Neuronal stem cell (in vitro differentiated cells): ENCODE data around the gene NFATC2.

Experiments used
- DNase-seq: peaks from one replicate; pipeline ENCODE4 v3.0.0-alpha.2; 2013; ENCODE audit warnings: low spot score
- H2AFZ ChIP-seq: one replicate; pipeline ENCODE4 v1.6.1; 2013; ENCODE audit warnings: mild to moderate bottlenecking, low read length, inconsistent platforms
- H2AK5ac ChIP-seq: 2 replicates; pipeline ENCODE4 v1.6.1; 2013; ENCODE audit warnings: low read depth, mild to moderate bottlenecking, inconsistent platforms, low read length, moderate library complexity, mixed read lengths
- H2BK120ac ChIP-seq: 2 replicates; pipeline ENCODE4 v1.6.1; 2013; ENCODE audit warnings: low read depth, mild to moderate bottlenecking, inconsistent platforms, low read length, moderate library complexity, mixed read lengths
- H2BK12ac ChIP-seq: one replicate; pipeline ENCODE4 v1.6.1; 2013; ENCODE audit warnings: low read length, inconsistent platforms
- H2BK15ac ChIP-seq: 2 replicates; pipeline ENCODE4 v1.6.1; 2013; ENCODE audit warnings: mild to moderate bottlenecking, low read length, inconsistent platforms, mixed read lengths
- H2BK5ac ChIP-seq: one replicate; pipeline ENCODE4 v1.6.1; 2013; ENCODE audit warnings: inconsistent platforms, mild to moderate bottlenecking, low read length, moderate library complexity
- H3K14ac ChIP-seq: one replicate; pipeline ENCODE4 v1.6.1; 2013; ENCODE audit warnings: low read length, inconsistent platforms
- H3K18ac ChIP-seq: 2 replicates; pipeline ENCODE4 v1.6.1; 2013; ENCODE audit warnings: low read length, inconsistent platforms
- H3K23ac ChIP-seq: 2 replicates; pipeline ENCODE4 v1.6.1; 2013; ENCODE audit warnings: low read depth, mild to moderate bottlenecking, mixed read lengths, low read length, inconsistent platforms; ENCODE audit not compliant: poor library complexity
- H3K27ac ChIP-seq: replicated peaks from 3 replicates; pipeline ENCODE4 v1.5.1; 2013; ENCODE audit warnings: low read length, inconsistent platforms
- H3K27me3 ChIP-seq, 3 experiments: 2 replicates each; pipeline ENCODE4 v1.6.1; 2013; ENCODE audit warnings: low read length in 3 of 3, mild to moderate bottlenecking in 2 of 3, inconsistent platforms in 1 of 3, low read depth in 1 of 3, mixed read lengths in 1 of 3, moderate library complexity in 1 of 3; ENCODE audit not compliant: control insufficient read depth in 3 of 3, insufficient read depth in 3 of 3
- H3K36me3 ChIP-seq, 2 donors: replicated peaks in 1 of 2; 2 replicates each; pipeline ENCODE4 v1.6.1; 2013; ENCODE audit warnings: low read length in 2 of 2; ENCODE audit not compliant: control insufficient read depth in 2 of 2, insufficient read depth in 2 of 2
- H3K4ac ChIP-seq: 2 replicates; pipeline ENCODE4 v1.6.1; 2013; ENCODE audit warnings: inconsistent platforms, mild to moderate bottlenecking, low read length, moderate library complexity
- H3K4me1 ChIP-seq, 2 donors: 1 replicate in 1 of 2; 2 replicates in 1 of 2; pipeline ENCODE4 v1.6.1; 2013; ENCODE audit warnings: low read length in 2 of 2, low read depth in 1 of 2; ENCODE audit not compliant: control insufficient read depth in 2 of 2, insufficient read depth in 1 of 2
- H3K4me2 ChIP-seq: one replicate; pipeline ENCODE4 v1.6.1; 2013; ENCODE audit warnings: mild to moderate bottlenecking, low read length, inconsistent platforms; ENCODE audit not compliant: insufficient read depth, poor library complexity, severe bottlenecking
- H3K4me3 ChIP-seq, 2 donors: 2 replicates each; pipeline ENCODE4 v1.5.1; 2013; ENCODE audit warnings: low read length in 2 of 2, mild to moderate bottlenecking in 2 of 2, inconsistent platforms in 1 of 2, moderate library complexity in 1 of 2
- H3K79me1 ChIP-seq: one replicate; pipeline ENCODE4 v1.6.1; 2013; ENCODE audit warnings: low read depth, mild to moderate bottlenecking, inconsistent platforms, low read length, moderate library complexity
- H3K9ac ChIP-seq: one replicate; pipeline ENCODE4 v1.6.1; 2013; ENCODE audit warnings: mild to moderate bottlenecking, low read depth, low read length, inconsistent platforms; ENCODE audit not compliant: poor library complexity
- H3K9me3 ChIP-seq, 2 donors: replicated peaks in 1 of 2; 2 replicates each; pipeline versions ENCODE3 to v1.6.1; 2013; ENCODE audit warnings: low read length in 2 of 2, mild to moderate bottlenecking in 2 of 2, inconsistent platforms in 1 of 2, low read depth in 1 of 2, mixed read lengths in 1 of 2, moderate library complexity in 1 of 2; ENCODE audit not compliant: control insufficient read depth in 2 of 2, insufficient read depth in 1 of 2
- H4K8ac ChIP-seq: one replicate; pipeline ENCODE4 v1.6.1; 2013; ENCODE audit warnings: low read depth, mild to moderate bottlenecking, inconsistent platforms, low read length, moderate library complexity
- H4K91ac ChIP-seq: one replicate; pipeline ENCODE4 v1.6.1; 2013; ENCODE audit warnings: low read length, low read depth, mild to moderate bottlenecking, inconsistent platforms; ENCODE audit not compliant: poor library complexity
- WGBS, 2 donors: extraction: QIAGEN DNeasy Blood & Tissue Kit; methylation state at CpG; one replicate each; pipeline ENCODE4 v1.1.7; 2013; ENCODE audit warnings: missing lambda C conversion rate in 2 of 2, mixed read lengths in 1 of 2; ENCODE audit not compliant: insufficient read length in 2 of 2, insufficient replicate concordance in 1 of 2; ENCODE audit errors: extremely low coverage in 2 of 2; 5-methylcytosine and 5-hydroxymethylcytosine counted together

Gene NFATC2

DNA sequence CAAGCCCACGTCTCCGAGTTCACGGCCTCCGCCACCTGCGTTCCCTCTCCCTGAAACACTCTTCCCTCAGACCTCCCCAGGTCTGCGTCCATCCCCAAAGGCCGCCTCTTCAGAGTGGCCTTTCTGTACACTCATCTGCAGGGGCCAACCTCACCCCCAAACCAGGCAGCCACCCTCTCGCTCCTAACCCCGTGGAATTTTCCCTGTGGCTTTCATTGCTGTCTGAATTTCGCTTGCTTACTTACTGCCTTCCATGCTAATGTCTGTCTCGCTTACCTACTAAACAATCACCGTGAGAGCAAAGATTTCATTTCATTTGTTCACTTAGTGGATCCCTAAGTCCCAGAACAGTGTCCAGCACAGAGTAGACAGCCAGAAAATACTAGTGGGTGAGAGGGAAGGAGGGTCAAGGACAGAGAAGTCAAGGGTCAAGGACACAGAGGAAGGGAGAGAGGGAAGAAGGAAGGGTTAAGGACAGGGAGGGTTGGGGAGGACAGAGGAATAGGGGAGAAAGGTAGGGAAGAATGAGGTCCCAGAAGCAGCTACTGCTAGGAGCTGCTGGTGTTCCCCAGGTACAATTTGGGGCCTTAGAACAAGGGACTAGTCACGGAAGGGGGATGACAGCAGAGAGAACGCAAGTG, 114.7 kb downstream of the NFATC2 start:
- H2BK15ac ChIP-seq: no peak overlapping the region

DNA sequence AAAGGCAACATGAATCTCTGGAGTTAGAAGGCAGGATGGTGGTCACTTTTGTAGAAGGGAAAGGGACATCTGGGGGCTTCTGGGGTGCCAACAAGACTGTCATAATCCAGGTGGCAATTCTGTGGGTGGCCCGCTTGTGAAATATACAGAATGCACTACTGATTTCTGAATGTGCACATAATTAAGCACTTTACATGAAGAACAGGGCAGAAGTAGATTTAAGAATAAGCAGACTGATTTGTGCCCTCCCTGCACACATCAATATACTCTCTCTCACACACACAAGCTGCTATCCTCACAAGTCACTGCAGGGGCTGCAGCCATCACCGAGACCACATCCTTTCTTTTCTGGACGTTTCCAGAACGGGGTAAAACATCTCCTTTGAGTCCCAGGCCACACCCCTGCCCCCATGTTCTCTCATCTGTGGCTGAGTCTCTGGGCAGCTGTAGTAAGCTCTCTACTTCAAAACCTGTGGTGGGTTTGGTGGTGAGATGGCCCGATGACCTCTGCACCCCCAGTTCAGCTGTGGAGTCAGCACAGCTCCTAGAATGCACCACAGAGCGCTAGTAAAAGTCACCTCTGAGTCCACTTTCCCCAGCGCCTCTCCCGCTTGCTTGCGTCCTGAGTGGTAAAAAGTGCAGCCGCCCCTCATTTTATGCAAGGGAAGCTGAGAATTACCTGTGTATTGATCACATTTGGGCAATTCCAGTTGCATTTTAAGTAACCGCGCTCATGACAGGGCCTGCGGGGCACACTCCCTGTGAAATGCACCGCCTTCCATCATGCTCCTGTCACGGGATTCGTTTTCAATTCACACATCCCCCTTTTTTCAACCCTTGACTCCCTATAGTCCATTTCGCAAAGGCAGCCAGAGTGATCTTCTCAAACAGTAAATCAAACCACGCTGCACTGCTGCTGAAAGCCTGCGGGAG, 115.5 kb downstream of the NFATC2 start:
- no peaks in the 10 kb centered on the region for H3K36me3 ChIP-seq
- no peak overlapping the region for H3K4me2 ChIP-seq
- H3K9me3 ChIP-seq: no peaks in the 10 kb centered on the region
- no CpG with 5 or more reads among the region's 19 CpGs for WGBS, 2 donors
- H3K9ac ChIP-seq: no peak overlapping the region
- no peak overlapping the region for H2BK12ac ChIP-seq
- H2BK5ac ChIP-seq: no peak overlapping the region
- H3K18ac ChIP-seq: no peak overlapping the region
- H3K79me1 ChIP-seq: no peaks in the 10 kb centered on the region
- H3K4me3 ChIP-seq: no peak overlapping the region
- H4K8ac ChIP-seq: no peak overlapping the region
- peak overlapping the region; percentile 33 for H2AFZ ChIP-seq
- no peak overlapping the region for H4K91ac ChIP-seq
- H3K14ac ChIP-seq: no peak overlapping the region
- no peak overlapping the region for H3K27ac ChIP-seq
- no peak for DNase-seq
- H3K4me1 ChIP-seq: peaks cover 6 to 27% of the 10 kb centered on the region in 2 donors
- no peak overlapping the region for H2AK5ac ChIP-seq
- H2BK120ac ChIP-seq: peak overlapping the region; percentile 2
- no peaks in the 10 kb centered on the region for H3K27me3 ChIP-seq
- no peak overlapping the region for H3K23ac ChIP-seq
- no peak overlapping the region for H2BK15ac ChIP-seq
- no peak overlapping the region for H3K4ac ChIP-seq

More for the DNA sequence above, 114.7 kb downstream of the NFATC2 start:
- Histone ChIP-seq H3K18ac (peak overlapping the region; percentile 32), H3K9me3 (no peaks in the 10 kb centered on the region), H3K36me3 (no peaks in the 10 kb centered on the region), H2AFZ (peak overlapping the region; percentile 33), H3K27me3 (no peaks in the 10 kb centered on the region), H3K14ac (peak overlapping the region; percentile 77), H3K4me3 (no peak overlapping the region), H4K91ac (no peak overlapping the region), H3K23ac (no peak overlapping the region), H2AK5ac (no peak overlapping the region), H2BK5ac (no peak overlapping the region), H3K27ac (no peak overlapping the region), H2BK120ac (peak overlapping the region; percentile 2), H3K4ac (no peak overlapping the region), H4K8ac (no peak overlapping the region), H3K79me1 (no peaks in the 10 kb centered on the region), H3K9ac (no peak overlapping the region), H3K4me1 (peaks cover 6 to 27% of the 10 kb centered on the region in 2 donors), H3K4me2 (no peak overlapping the region), H2BK12ac (no peak overlapping the region)
- no peak for DNase-seq
- no CpG with 5 or more reads among the region's 14 CpGs for whole genome bisulfite sequencing, 2 donors

GRCh38 chr20:51425347-51426106, 117.0 kb downstream of the NFATC2 start:
- H3K27ac ChIP-seq: no peak overlapping the region
- H4K91ac ChIP-seq: no peak overlapping the region
- H3K27me3 ChIP-seq: no peaks in the 10 kb centered on the region
- no peak overlapping the region for H3K4me3 ChIP-seq
- no peak overlapping the region for H4K8ac ChIP-seq
- no peak overlapping the region for H3K4me2 ChIP-seq
- H2BK5ac ChIP-seq: peak overlapping the region; percentile 20
- H3K4ac ChIP-seq: no peak overlapping the region
- peak overlapping the region; percentile 69 for H2AFZ ChIP-seq
- H3K9me3 ChIP-seq: no peaks in the 10 kb centered on the region
- H3K9ac ChIP-seq: no peak overlapping the region
- H2BK15ac ChIP-seq: peak overlapping the region; percentile 41
- peak overlapping the region; percentile 10 for H3K14ac ChIP-seq
- H3K18ac ChIP-seq: peak overlapping the region; percentile 41
- peak overlapping the region; percentile 11 for H2BK12ac ChIP-seq
- peaks cover 6 to 27% of the 10 kb centered on the region in 2 donors for H3K4me1 ChIP-seq
- no peak for DNase-seq
- no CpG with 5 or more reads among the region's 22 CpGs for WGBS, 2 donors
- no peaks in the 10 kb centered on the region for H3K36me3 ChIP-seq
- H2BK120ac ChIP-seq: no peak overlapping the region
- no peaks in the 10 kb centered on the region for H3K79me1 ChIP-seq
- H2AK5ac ChIP-seq: no peak overlapping the region
- no peak overlapping the region for H3K23ac ChIP-seq
